GM18505 (cell line): ENCODE results near the gene VPS13D.
"Not testable (repeated sequence)": the region's sequence is repeated elsewhere in the genome, so short reads cannot be mapped to it uniquely, and the experiment has no call there.

Source experiments
- ATAC-seq: cut with Tn5 transposase; IDR thresholded peaks from one replicate; pipeline ENCODE4 v1.9.1; 2021; ENCODE audit not compliant: unreplicated experiment
- POLR2A ChIP-seq: IDR thresholded peaks from 4 replicates; pipeline ENCODE4 v1.6.1; 2011; ENCODE audit warnings: borderline replicate concordance; ENCODE audit not compliant: insufficient read depth, insufficient read length; ENCODE audit errors: extremely low read depth

The VPS13D gene

DNA sequence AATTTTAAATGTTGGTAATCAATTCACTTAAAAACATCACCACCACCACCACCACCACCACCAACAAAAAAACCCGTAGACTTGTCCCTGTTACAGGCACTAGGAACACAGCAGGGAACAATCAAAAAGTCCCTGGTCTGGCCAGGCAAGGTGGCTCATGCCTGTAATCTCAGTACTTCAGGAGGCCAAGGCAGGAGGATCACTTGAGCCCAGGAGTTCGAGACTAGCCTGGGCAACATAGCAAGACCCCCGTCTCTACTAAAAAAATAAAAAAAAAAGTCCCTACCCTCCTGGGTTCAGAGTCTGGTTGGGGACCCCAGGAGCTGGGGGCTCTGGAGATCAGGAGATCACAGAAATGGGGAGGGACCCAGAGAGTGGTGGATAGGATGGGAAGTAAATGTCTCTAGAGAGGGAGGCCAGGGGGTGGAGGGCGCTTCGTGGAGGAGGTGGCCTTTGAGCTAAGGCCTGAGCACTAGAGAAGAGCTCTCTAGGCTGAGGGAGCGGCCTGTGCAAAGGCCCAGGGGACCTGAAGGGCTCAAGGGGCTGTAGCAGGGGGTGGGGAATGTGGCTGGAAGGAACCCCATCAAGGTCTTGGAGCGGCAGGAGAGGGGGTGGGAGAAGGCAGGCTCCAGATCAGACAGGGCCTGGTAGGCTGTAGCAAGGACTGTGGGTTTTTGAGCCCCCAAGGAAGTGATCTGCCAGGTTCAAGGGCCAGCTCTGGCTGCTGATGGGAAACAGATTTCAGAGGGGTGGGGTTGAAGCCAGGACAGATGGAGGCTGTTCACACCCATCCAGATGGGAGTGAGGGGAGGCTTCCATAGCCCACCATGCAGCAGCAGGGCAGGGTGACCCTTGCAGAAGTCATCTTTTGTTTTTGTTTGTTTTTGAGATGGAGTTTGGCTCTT is 24.8 kb upstream of the VPS13D start:
- no peak for TF ChIP-seq POLR2A
- no peak for ATAC-seq

DNA sequence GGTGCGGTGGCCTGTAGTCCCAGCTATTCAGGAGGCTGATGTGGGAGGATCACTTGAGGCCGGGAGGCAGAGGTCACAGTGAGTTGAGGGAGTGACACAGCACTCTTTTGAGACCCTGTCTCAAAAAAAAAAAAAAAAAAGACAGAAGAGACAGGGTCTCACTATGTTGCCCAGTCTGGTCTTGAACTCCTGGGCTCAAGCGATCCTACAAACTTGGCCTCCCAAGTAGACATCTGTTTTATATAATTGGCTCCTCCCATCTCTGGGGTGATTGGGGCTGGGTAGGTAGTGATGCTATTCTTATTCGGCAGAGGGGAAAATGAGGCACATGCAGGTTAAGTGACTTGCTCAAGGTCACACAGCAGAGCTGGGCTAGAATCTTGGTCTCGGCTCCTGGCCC is 23.6 kb upstream of the VPS13D start:
- no peak for ATAC-seq
- TF ChIP-seq POLR2A = no peak

DNA sequence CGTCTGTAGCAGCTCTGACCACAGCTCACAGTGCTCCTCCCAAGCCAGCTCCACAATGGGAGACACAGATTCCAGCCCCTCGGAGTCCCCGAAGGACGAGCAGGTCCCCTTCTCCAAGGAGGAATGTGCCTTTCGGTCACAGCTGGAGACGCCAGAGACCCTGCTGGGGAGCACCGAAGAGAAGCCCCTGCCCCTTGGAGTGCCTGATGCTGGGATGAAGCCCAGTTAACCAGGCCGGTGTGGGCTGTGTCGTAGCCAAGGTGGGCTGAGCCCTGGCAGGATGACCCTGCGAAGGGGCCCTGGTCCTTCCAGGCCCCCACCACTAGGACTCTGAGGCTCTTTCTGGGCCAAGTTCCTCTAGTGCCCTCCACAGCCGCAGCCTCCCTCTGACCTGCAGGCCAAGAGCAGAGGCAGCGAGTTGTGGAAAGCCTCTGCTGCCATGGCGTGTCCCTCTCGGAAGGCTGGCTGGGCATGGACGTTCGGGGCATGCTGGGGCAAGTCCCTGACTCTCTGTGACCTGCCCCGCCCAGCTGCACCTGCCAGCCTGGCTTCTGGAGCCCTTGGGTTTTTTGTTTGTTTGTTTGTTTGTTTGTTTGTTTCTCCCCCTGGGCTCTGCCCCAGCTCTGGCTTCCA is 22.9 kb upstream of the VPS13D start:
- ATAC-seq = no peak
- TF ChIP-seq POLR2A = no peak

DNA sequence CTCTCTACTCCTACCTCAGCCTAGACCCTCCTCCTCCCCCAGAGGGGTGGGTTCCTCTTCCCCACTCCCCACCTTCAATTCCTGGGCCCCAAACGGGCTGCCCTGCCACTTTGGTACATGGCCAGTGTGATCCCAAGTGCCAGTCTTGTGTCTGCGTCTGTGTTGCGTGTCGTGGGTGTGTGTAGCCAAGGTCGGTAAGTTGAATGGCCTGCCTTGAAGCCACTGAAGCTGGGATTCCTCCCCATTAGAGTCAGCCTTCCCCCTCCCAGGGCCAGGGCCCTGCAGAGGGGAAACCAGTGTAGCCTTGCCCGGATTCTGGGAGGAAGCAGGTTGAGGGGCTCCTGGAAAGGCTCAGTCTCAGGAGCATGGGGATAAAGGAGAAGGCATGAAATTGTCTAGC is 21.6 kb upstream of the VPS13D start:
- no peak for ATAC-seq

DNA sequence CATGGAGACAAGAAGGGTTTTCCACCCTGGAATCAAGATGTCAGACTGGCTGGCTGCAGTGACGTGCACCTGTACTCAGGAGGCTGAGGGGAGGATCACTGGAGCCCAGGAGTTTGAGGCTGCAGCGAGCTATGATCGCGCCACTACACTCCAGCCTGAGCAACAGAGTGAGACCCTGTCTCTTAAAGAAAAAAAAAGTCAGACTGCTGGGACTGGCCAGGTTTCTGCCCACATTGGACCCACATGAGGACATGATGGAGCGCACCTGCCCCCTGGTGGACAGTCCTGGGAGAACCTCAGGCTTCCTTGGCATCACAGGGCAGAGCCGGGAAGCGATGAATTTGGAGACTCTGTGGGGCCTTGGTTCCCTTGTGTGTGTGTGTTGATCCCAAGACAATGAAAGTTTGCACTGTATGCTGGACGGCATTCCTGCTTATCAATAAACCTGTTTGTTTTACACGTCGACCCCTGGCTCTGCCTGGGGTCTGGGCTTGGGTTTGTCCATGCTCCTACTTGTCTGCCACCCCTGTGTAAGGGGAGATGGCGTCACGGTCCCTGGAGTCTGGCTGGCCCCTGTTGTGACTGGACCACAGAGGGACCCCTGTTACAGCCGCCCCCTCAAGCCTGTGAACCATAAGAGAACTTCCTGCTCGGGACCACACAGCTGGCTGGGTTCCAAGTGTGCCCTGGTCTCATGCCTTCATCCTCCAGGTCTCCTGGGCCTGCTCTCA is 20.9 kb upstream of the VPS13D start:
- ATAC-seq = no peak

More for the DNA sequence above, 21.6 kb upstream of the VPS13D start:
- TF ChIP-seq POLR2A = no peak

DNA sequence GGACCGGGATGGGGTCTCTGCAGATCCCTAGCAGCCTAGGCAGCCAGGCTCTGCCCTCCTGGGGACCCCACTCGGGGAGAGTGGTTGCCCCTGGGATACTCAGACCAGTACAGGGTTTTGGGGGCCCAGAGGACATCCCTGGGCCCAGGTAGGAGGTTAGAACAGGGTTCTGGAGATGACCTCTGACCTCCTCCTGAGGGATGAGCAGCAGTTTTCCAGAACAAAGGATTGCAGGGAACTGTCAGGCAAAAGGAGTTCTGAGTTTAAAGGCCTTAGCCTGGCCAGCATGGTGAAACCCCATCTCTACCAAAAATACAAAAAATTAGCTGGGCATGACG is 20.4 kb upstream of the VPS13D start:
- ATAC-seq = no peak
- no peak for TF ChIP-seq POLR2A

More for the DNA sequence above, 20.9 kb upstream of the VPS13D start:
- TF ChIP-seq POLR2A = no peak

DNA sequence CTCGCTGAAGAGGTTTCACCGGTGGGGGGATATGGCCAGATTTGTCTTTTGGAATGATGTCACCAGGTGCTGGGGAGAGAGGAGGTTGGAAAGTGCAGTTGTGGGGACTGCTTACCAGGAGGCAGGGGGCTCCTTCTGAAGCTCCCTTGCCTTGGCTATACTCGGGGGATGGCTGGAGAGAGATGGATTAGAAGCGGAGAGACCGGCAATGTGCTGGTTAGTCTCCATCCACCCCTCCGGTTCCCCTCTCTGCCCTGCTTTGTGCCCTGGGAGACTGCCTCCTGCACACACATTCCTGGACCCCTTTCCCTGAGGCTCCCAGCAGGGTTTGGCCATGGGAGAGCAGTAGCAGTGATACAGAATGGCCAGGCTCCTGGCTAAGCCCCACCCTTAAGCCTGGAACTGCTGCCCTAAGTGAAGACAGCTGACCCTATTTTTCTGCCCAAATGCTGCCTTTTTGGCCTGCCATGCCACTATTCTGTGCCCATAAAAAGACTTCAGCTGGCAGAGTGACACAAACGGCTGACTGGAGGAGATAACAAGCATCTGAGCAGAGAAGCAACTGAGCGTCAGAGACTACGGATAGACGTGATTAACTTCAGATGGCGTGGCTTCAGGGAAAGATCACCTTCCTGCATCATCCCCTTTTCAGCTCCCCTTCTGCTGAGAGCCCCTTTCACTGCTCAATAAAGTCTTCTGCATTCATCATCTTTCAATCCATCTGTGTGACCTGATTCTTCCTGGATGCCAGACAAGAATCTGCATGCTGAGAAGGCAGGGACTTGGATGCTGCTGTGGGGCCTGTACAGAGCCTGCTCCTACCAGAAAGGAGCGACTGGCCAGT is 14.5 kb upstream of the VPS13D start:
- ATAC-seq = no peak

DNA sequence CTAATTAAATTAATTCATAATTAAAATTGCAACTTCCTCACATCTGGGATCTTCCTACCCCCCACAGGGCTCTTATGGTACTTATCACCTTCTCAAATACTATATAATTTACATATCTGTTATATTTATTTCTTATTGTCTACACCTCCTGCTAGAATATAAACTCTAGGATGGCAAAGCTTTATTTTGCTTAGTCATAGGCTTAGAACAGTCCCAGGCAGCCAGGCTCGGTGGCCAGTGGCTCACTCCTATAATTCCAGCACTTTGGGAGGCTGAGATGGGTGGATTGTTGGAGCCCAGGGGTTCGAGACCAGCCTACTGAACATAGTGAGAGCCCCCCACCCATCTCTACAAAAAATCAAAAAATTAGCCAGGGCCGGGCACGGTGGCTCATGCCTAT is 10.0 kb upstream of the VPS13D start:
- TF ChIP-seq POLR2A = no peak
- no peak for ATAC-seq

More for the DNA sequence above, 14.5 kb upstream of the VPS13D start:
- no peak for TF ChIP-seq POLR2A

DNA sequence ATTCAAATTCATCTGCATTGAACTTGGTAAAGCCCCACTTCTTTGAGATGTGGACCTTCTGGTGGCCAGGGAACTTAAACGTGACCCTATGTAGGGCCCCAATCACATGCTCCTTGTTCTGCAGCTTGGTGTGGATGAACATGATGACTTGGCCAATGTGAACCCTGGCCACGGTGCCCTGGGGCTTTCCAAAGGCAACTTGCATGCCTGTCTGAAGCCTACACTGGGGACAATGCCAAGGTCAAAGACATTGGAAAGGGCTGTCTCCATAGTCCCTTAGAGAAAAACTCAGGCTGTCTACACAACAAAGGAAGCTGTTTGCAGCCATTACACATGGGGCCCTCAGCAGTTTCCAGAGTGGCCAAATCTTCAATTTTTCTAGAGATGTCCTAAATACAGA is 8.9 kb upstream of the VPS13D start:
- no peak for TF ChIP-seq POLR2A
- no peak for ATAC-seq

DNA sequence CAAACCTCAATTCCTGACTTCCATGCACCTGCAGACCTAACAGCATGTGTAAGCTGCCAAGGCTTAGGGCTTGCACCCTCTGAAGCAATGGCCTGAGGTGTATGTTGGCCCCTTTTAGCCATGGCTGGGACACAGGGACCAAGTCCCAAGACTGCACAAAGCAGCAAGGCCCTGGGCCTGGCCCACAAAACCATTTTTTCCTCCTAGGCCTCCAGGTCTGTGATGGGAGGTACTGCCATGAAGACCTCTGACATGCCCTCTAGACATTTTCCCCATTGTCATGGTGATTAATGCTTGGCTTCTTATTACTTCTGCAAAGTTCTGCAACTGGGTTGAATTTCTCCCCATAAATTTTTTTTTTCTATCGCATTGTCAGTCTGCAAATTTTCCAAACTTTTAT is 7.1 kb upstream of the VPS13D start:
- ATAC-seq = not testable (repeated sequence)

DNA sequence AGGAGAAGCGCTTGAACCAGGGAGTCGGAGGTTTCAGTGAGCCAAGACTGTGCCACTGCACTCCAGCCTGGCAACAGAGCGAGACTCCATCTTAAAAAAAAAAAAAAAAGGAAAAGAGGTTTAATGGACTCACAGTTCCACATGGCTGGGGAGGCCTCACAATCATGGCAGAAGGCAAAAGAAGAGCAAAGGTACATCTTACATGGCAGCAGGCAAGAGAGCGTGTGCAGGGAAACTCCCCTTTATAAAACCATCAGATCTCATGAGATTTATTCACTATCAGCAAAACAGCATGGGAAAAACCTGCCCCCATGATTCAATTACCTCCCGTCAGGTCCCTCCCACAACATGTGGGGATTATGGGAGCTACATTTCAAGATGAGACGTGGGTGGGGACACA is 5.7 kb upstream of the VPS13D start:
- not testable (repeated sequence) for ATAC-seq

DNA sequence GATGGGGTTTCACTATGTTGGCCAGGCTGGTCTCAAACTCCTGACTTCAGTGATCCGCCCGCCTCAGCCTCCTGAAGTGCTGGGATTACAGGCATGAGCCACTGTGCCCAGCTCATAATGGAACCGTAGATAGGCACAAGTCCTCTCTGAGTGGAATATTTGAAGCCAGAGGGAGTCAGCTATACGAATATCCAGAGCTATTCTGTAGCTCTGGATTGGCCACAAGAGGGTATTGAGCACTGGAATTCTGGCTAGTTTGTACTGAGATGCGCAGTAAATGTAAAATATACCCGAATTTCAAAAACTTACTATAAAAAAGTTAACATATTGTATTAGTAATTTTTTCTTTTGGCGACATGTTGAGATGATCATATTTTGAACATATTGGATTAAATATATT is 851 bp upstream of the VPS13D start:
- TF ChIP-seq POLR2A = no peak
- no peak for ATAC-seq

DNA sequence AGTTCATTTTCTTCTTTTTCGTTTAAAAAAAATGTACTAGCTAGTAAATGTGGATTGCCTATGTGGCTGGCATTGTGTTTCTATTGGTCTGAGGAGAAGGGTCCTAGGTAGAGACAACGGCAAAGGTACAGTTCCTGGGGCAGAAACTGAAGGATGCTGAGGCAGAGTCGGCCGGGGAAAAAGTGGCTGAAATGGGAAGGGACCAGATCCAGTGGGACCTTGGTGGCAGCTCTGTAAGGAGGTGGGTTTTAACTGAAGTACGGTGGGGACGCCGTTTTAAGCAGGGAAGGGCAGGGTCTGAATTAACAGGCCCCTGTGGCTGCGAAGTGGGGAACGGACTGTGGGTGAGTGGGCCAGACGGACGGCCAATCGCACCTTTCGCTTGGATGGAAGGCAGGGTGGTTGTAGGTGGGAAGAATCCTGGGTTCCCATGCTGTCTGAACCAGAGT is 420 bp upstream of the VPS13D start:
- TF ChIP-seq POLR2A = no peak
- ATAC-seq = no peak
